DOHH2 (cell line): ENCODE data around the gene TMEM52.

Source experiments
- H3F3A ChIP-seq: fragments of 200-600 bp; sonication (generic), shearing (Covaris generic); 2 replicates; pipeline ENCODE4 v1.6.0; 2016; ENCODE audit warnings: antibody characterized with exemption, mild to moderate bottlenecking; ENCODE audit not compliant: control insufficient read depth, insufficient read depth
- H3K27ac ChIP-seq: fragments of 200-600 bp; sonication (generic); 2 replicates; pipeline ENCODE4 v1.5.1; 2014; ENCODE audit warnings: low read depth, mild to moderate bottlenecking, low read length, moderate library complexity
- H3K27me3 ChIP-seq: fragments of 200-600 bp; sonication (generic); 2 replicates; pipeline ENCODE4 v1.6.1; 2014; ENCODE audit warnings: mild to moderate bottlenecking, low read length, mixed read lengths; ENCODE audit not compliant: control insufficient read depth
- H3K36me3 ChIP-seq: fragments of 200-600 bp; sonication (generic); 2 replicates; pipeline ENCODE4 v1.6.1; 2014; ENCODE audit warnings: mild to moderate bottlenecking, low read length, moderate library complexity, mixed read lengths; ENCODE audit not compliant: control insufficient read depth
- H3K4me1 ChIP-seq: fragments of 200-600 bp; sonication (generic); 2 replicates; pipeline ENCODE4 v1.6.1; 2014; ENCODE audit warnings: mild to moderate bottlenecking, low read length, mixed read lengths; ENCODE audit not compliant: control insufficient read depth
- H3K4me2 ChIP-seq: fragments of 200-600 bp; sonication (generic); 2 replicates; pipeline ENCODE4 v1.6.0; 2014; ENCODE audit warnings: mild to moderate bottlenecking, low read length, moderate library complexity
- H3K4me3 ChIP-seq: fragments of 200-600 bp; sonication (generic); 2 replicates; pipeline ENCODE4 v1.5.1; 2014; ENCODE audit warnings: mild to moderate bottlenecking, low read length, mixed read lengths
- H3K79me2 ChIP-seq: fragments of 200-600 bp; sonication (generic); 2 replicates; pipeline ENCODE4 v1.6.1; 2014; ENCODE audit warnings: mild to moderate bottlenecking, low read length, mixed read lengths; ENCODE audit not compliant: control insufficient read depth
- H3K9me2 ChIP-seq: fragments of 200-600 bp; sonication (generic); replicated peaks from 2 replicates; pipeline ENCODE4 v1.6.1; 2014; ENCODE audit warnings: mild to moderate bottlenecking, low read length, mixed read lengths; ENCODE audit not compliant: control insufficient read depth
- H3K9me3 ChIP-seq: fragments of 200-600 bp; sonication (generic); 2 replicates; pipeline ENCODE4 v1.6.1; 2014; ENCODE audit warnings: antibody characterized with exemption, low read length, mixed read lengths; ENCODE audit not compliant: control insufficient read depth, insufficient read depth
- H4K20me1 ChIP-seq: fragments of 200-600 bp; sonication (generic); 2 replicates; pipeline ENCODE4 v1.6.0; 2014; ENCODE audit warnings: low read depth, mild to moderate bottlenecking, antibody characterized with exemption, low read length, moderate library complexity; ENCODE audit not compliant: control insufficient read depth, insufficient read depth
- EZH2phosphoT487 ChIP-seq: fragments of 200-600 bp; sonication (generic); IDR thresholded peaks from 2 replicates; pipeline ENCODE4 v1.6.1; 2017; ENCODE audit warnings: borderline replicate concordance, mild to moderate bottlenecking, antibody characterized with exemption, low read length, moderate library complexity, mixed read lengths
- TF ChIP-seq, protein P1 (sequence below): fragments of 200-600 bp; sonication (generic); IDR thresholded peaks from one replicate; pipeline ENCODE4 v1.5.1; 2014; ENCODE audit warnings: antibody characterized with exemption, mild to moderate bottlenecking, low read depth, low read length; ENCODE audit not compliant: poor library complexity, severe bottlenecking

TMEM52 gene

DNA sequence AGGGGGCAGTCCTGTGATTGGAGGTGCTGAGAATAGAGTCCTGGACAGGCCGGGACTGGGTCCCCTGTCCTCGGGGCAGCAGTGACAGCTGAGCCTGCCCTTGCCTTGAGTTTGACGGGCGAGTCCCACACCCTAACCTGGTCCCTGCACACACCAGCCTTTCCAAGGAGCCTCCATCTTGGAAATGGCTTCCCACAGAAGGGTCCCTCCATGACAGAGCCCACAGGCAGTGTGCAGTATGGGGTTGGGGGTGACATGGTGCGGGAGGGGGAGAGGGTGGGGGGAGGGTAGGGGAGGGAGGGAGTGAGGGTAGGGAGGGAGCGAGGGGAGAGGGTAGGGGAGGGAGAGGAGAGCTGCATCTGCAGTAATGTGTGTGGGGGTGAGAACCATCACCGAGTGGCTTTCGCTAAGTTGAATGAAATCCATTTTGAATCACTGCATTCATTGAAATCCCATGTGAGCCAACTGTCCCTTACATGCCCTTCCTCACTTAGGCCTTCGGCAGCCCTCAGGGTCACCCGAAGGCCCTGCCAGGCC lies 10.1 kb upstream of the TMEM52 start:
- Histone ChIP-seq H3K27ac (no peak overlapping the region), H3K79me2 (no peaks in the 10 kb centered on the region), H3K9me3 (peaks cover 4% of the 10 kb centered on the region; the same call in 1 of the 2 replicates), H3K4me1 (no peaks in the 10 kb centered on the region), H3K9me2 (no peaks in the 10 kb centered on the region), H4K20me1 (no peaks in the 10 kb centered on the region), H3K36me3 (no peaks in the 10 kb centered on the region), H3K27me3 (no peaks in the 10 kb centered on the region), H3F3A (no peaks in the 10 kb centered on the region), H3K4me2 (no peak overlapping the region), H3K4me3 (no peak overlapping the region)
- no peak for TF ChIP-seq EZH2phosphoT487
- TF ChIP-seq, protein P1, sequence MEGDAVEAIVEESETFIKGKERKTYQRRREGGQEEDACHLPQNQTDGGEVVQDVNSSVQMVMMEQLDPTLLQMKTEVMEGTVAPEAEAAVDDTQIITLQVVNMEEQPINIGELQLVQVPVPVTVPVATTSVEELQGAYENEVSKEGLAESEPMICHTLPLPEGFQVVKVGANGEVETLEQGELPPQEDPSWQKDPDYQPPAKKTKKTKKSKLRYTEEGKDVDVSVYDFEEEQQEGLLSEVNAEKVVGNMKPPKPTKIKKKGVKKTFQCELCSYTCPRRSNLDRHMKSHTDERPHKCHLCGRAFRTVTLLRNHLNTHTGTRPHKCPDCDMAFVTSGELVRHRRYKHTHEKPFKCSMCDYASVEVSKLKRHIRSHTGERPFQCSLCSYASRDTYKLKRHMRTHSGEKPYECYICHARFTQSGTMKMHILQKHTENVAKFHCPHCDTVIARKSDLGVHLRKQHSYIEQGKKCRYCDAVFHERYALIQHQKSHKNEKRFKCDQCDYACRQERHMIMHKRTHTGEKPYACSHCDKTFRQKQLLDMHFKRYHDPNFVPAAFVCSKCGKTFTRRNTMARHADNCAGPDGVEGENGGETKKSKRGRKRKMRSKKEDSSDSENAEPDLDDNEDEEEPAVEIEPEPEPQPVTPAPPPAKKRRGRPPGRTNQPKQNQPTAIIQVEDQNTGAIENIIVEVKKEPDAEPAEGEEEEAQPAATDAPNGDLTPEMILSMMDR: no peak

DNA sequence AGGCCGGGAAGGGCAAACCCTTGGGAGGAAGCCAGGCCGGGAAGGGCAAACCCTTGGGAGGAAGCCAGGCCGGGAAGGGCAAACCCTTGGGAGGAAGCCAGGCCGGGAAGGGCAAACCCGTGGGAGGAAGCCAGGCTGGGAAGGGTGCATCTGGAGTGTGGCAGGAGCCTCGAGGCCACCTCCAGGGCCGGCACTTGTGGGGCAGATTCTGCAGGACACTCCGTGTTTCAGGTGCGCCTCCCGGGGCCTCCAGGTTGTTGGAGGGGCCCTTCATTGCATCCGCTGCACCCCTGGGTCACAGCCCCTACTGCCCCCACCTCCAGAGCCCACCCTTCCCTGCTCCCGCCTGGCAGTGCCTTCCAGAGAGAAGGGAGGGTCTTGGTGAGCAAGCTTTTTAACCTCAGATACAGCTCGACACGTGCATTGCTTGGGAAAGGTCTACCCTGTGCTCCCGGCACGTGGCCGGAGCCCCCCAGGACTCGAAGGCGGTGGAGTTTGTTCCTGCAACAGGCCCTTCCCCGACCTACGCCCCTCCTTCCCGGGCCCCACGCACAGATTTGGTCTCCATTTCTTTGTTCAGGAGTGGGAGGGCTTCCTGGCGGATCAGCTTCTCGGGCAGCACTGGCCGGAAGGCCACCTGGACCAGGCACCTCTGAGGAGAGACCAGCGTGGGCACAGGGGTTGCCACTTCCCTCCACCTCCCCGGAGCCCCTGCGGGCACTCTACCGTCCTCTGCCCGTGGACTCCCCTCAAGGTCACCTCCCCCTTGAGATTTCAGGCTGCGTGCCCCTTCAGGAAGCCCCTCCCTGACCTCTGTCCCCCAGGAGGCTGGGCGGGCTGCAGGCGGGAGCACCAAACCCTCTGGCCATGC lies 9.4 kb upstream of the TMEM52 start:
- H3K4me3 ChIP-seq: no peak overlapping the region
- no peak overlapping the region for H3K27ac ChIP-seq

DNA sequence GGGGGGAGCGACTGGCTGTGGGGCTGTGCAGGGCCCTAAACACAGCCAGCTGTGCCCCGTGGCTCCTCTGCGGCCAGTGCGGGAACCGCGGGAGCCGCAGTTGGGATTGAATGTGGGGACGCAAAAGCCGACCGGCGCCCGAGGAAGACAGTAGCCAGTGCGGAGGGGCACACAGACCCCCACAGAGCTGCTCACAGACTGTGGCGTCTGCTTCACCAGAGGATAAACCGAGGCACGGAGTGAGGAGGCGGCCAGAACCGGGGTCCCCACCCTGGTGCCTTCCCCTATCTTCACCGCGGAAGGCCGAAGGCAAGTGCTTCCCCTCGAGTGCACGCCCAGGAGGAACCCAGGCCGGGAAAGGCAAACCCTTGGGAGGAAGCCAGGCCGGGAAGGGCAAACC lies 8.7 kb upstream of the TMEM52 start:
- Histone ChIP-seq H3K9me2 (no peaks in the 10 kb centered on the region), H3K79me2 (no peaks in the 10 kb centered on the region), H3K27ac (no peak overlapping the region), H4K20me1 (no peaks in the 10 kb centered on the region), H3F3A (no peaks in the 10 kb centered on the region), H3K27me3 (no peaks in the 10 kb centered on the region), H3K4me2 (no peak overlapping the region), H3K9me3 (no peaks in the 10 kb centered on the region), H3K36me3 (no peaks in the 10 kb centered on the region), H3K4me1 (no peaks in the 10 kb centered on the region), H3K4me3 (no peak overlapping the region)
- TF ChIP-seq, protein P1: no peak
- TF ChIP-seq EZH2phosphoT487: no peak

More for the DNA sequence above, 9.4 kb upstream of the TMEM52 start:
- TF ChIP-seq EZH2phosphoT487: no peak
- Histone ChIP-seq H3F3A (no peaks in the 10 kb centered on the region), H3K36me3 (no peaks in the 10 kb centered on the region), H4K20me1 (no peaks in the 10 kb centered on the region), H3K9me3 (no peaks in the 10 kb centered on the region), H3K4me2 (no peak overlapping the region), H3K27me3 (no peaks in the 10 kb centered on the region), H3K4me1 (no peaks in the 10 kb centered on the region), H3K9me2 (no peaks in the 10 kb centered on the region), H3K79me2 (no peaks in the 10 kb centered on the region)
